Tibial nerve (tissue), 4 donors: ENCODE results near the gene ANO8.

ENCODE experiments used
- EP300 ChIP-seq, 2 donors: sonication (generic); formaldehyde crosslinking; IDR thresholded peaks; one replicate each; pipeline ENCODE4 v1.6.1; 2017; ENCODE audit warnings: antibody characterized with exemption in 2 of 2, mild to moderate bottlenecking in 1 of 2
- TF ChIP-seq, protein P1 (sequence below), 5 experiments: fragments of 200-600 bp in 3 of 5; fragments of 450-650 bp in 2 of 5; sonication (generic) in 3 of 5; IDR thresholded peaks; one replicate each; pipeline ENCODE4 v1.5.1; 2016 to 2019; ENCODE audit warnings: antibody characterized with exemption in 5 of 5, mild to moderate bottlenecking in 3 of 5, moderate library complexity in 2 of 5

DNA sequence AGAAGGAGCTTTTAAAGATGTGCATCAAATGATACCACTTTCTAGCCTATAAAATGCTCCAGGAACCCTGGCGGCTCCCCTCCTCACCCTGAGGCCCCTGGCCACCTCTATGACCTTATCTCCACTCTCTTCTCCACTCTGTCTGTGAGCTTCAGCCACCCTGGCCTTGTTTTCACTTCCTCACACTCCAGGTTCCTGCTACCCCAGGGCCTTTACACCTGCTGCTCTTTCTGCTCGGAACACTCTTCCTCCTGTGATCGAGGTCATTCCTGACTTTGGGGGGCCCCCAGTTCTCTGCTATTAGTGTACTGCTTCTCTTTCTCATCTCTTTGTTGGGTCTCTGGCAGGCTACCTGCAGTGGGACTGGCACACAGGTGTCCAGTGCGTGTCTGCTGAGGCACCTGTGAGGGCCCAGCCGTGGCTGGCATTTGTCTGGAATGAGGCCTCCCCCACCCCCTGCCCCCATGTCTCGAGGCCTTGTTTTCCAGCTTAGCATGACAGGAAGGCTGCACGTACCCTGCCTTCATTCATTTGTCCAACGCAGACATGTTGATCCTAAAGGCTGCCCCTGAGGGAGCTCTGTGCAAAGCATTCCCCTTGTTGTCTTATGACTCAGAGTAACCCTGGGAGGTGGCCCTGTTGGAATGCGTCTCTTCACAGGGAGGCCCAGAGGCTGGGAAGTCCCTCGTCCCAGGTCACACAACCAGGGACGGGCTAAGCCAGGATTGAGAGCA is 23.0 kb downstream of the ANO8 start:
- TF ChIP-seq, protein P1, sequence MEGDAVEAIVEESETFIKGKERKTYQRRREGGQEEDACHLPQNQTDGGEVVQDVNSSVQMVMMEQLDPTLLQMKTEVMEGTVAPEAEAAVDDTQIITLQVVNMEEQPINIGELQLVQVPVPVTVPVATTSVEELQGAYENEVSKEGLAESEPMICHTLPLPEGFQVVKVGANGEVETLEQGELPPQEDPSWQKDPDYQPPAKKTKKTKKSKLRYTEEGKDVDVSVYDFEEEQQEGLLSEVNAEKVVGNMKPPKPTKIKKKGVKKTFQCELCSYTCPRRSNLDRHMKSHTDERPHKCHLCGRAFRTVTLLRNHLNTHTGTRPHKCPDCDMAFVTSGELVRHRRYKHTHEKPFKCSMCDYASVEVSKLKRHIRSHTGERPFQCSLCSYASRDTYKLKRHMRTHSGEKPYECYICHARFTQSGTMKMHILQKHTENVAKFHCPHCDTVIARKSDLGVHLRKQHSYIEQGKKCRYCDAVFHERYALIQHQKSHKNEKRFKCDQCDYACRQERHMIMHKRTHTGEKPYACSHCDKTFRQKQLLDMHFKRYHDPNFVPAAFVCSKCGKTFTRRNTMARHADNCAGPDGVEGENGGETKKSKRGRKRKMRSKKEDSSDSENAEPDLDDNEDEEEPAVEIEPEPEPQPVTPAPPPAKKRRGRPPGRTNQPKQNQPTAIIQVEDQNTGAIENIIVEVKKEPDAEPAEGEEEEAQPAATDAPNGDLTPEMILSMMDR (IDR thresholded peaks at IDR 0.05) = no peak
- no peak for TF ChIP-seq EP300 (IDR thresholded peaks at IDR 0.05)
